ENCODE measurements around the gene UBE2N. TPM values are rescaled to one million over a fixed set of nuclear protein-coding genes. Genes with fewer than 3 reads are reported as not detected.

The UBE2N gene
- total and polyA plus RNA-seq, 2 donors (not counting 3 experiments of a cell fraction or from before 2014, with no cell fraction given), result 59.2 to 125 TPM

DNA sequence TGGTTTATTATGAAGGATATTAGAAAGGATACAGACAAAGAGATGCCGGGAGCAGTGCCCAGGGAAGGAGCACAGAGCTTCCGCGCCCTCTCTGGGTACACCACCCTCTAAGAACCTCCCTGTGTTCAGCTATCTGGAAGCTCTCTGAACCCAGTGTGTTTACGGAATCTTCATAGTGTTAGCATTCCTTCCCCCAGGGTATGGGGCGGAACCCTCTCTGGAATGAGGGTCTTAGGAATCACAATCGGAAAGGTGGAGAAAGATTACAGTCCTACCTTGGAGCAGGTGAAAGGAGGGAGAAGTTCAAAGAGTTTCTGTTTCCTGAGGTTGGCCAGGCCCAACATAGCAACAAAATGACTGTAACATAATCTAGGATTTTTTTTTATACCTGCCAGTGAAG, 70.8 kb downstream of the UBE2N start:
- Histone ChIP-seq H2AFZ (ENCODE audit: low read depth, low read length) (no peak overlapping the region), H3K36me3 (ENCODE audit: control insufficient read depth in 2 of 2, extremely low read depth in 1 of 2, insufficient read depth in 2 of 2, low read length in 2 of 2) (no peaks in the 10 kb centered on the region), H3K4me3 (replicated peaks in 1 of 3; ENCODE audit: insufficient read depth in 1 of 3, low read depth in 1 of 3, low read length in 3 of 3) (no peak overlapping the region), H3K9me1 (replicated peaks; ENCODE audit: control insufficient read depth, extremely low read depth, insufficient read depth, low read length) (no peaks in the 10 kb centered on the region), H3K4me1 (ENCODE audit: control insufficient read depth, extremely low read depth, insufficient read depth, low read length) (peaks cover 3% of the 10 kb centered on the region), H3K27me3 (ENCODE audit: control insufficient read depth in 2 of 2, insufficient read depth in 2 of 2, low read length in 2 of 2) (no peaks in the 10 kb centered on the region), H3K79me2 (ENCODE audit: control insufficient read depth, insufficient read depth, low read length) (no peaks in the 10 kb centered on the region), H3K27ac (ENCODE audit: insufficient read depth, low read depth, low read length) (no peak overlapping the region), H3K9ac (replicated peaks; ENCODE audit: extremely low read depth, insufficient read depth, low read length) (no peak overlapping the region), H3K9me3 (replicated peaks; ENCODE audit: control insufficient read depth, insufficient read depth, low read length) (no peaks in the 10 kb centered on the region), H3K4me2 (ENCODE audit: insufficient read depth, low read length) (no peak overlapping the region), H4K20me1 (replicated peaks; ENCODE audit: control insufficient read depth, extremely low read depth, insufficient read depth, low read length) (no peaks in the 10 kb centered on the region)
- intact Hi-C loops (cut with micrococcal nuclease), result loop anchor here (10.0 kb wide), 1 partner anchor 146 kb away; no protein-coding TSS in a partner anchor
- FAIRE-seq (no peak), DNase-seq (ENCODE audit: low read depth, low spot score) (no peak)
- BruUV-seq (replicated peaks), result no TSS peak
- POLR2A ChIA-PET, result no interaction called here
- TF ChIP-seq GATA2 (IDR thresholded peaks at IDR 0.05; ENCODE audit: insufficient read depth, insufficient read length, low read depth, low read length), result no peak
- TF ChIP-seq, protein P1, sequence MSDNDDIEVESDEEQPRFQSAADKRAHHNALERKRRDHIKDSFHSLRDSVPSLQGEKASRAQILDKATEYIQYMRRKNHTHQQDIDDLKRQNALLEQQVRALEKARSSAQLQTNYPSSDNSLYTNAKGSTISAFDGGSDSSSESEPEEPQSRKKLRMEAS (IDR thresholded peaks at IDR 0.05; ENCODE audit: insufficient read depth, insufficient read length), result no peak
- no peak for TF ChIP-seq FOS (IDR thresholded peaks at IDR 0.05; ENCODE audit: borderline replicate concordance, insufficient read depth, low read length)
- no peak for TF ChIP-seq POLR2AphosphoS5 (IDR thresholded peaks at IDR 0.05; ENCODE audit: insufficient read depth, low read depth, low read length)
- TF ChIP-seq POLR2A (IDR thresholded peaks at IDR 0.05; ENCODE audit: low read depth, low read length), result no peak
- no peak for TF ChIP-seq JUN (IDR thresholded peaks at IDR 0.05; ENCODE audit: borderline replicate concordance, insufficient read depth, insufficient read length, low read depth)
- TF ChIP-seq MYC (IDR thresholded peaks at IDR 0.05; ENCODE audit: low read depth, low read length), result no peak
- TF ChIP-seq EZH2 (IDR thresholded peaks at IDR 0.05; ENCODE audit: borderline replicate concordance, low read depth, low read length, severe bottlenecking), result no peak
- TF ChIP-seq, protein P2, sequence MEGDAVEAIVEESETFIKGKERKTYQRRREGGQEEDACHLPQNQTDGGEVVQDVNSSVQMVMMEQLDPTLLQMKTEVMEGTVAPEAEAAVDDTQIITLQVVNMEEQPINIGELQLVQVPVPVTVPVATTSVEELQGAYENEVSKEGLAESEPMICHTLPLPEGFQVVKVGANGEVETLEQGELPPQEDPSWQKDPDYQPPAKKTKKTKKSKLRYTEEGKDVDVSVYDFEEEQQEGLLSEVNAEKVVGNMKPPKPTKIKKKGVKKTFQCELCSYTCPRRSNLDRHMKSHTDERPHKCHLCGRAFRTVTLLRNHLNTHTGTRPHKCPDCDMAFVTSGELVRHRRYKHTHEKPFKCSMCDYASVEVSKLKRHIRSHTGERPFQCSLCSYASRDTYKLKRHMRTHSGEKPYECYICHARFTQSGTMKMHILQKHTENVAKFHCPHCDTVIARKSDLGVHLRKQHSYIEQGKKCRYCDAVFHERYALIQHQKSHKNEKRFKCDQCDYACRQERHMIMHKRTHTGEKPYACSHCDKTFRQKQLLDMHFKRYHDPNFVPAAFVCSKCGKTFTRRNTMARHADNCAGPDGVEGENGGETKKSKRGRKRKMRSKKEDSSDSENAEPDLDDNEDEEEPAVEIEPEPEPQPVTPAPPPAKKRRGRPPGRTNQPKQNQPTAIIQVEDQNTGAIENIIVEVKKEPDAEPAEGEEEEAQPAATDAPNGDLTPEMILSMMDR (IDR thresholded peaks at IDR 0.05; ENCODE audit: extremely low read depth in 1 of 2, insufficient read depth in 1 of 2, low read depth in 1 of 2, low read length in 2 of 2), result no peak
- dilution Hi-C loops (cut with MboI; ENCODE audit: extremely low pct_ligation_motif_present, low sequenced_read_pairs), result no loop called here
- CTCF ChIA-PET, result no interaction called here

Data from endothelial cell of umbilical vein (primary cell).